Adrenal gland (tissue), 5 donors: Measurements from ENCODE around the gene WLS.

ENCODE experiments used
- CTCF ChIP-seq, 6 experiments: fragments of 450-650 bp in 4 of 6; fragments of 200-600 bp in 2 of 6; sonication (generic) in 1 of 6; IDR thresholded peaks; 1 replicate in 5 of 6; 2 replicates in 1 of 6; pipeline versions ENCODE4 v1.5.1 to v1.8.0; 2016 to 2021; ENCODE audit warnings: antibody characterized with exemption in 6 of 6, mild to moderate bottlenecking in 2 of 6, moderate library complexity in 1 of 6
- POLR2A ChIP-seq, 2 donors: fragments of 450-650 bp; IDR thresholded peaks; one replicate each; pipeline ENCODE4 v1.6.1; 2017; ENCODE audit warnings: antibody characterized with exemption in 2 of 2, mild to moderate bottlenecking in 2 of 2, moderate library complexity in 1 of 2
- donor health status: DM: no; HTN: no; CAD: no.

- no peak for TF ChIP-seq POLR2A (IDR thresholded peaks at IDR 0.05)
- no peak for TF ChIP-seq CTCF (IDR thresholded peaks at IDR 0.05)
Observed at GRCh38 chr1:68213843-68214242, 18.5 kb downstream of the WLS start.
